Right lobe of liver (tissue), 4 donors: ENCODE measurements around the gene AQP4.

Source experiments
- CTCF ChIP-seq, 4 donors: fragments of 200-600 bp in 3 of 4; fragments of 450-650 bp in 1 of 4; IDR thresholded peaks; one replicate each; pipeline versions ENCODE4 v1.5.1 to v1.8.0; 2016 to 2022; ENCODE audit warnings: antibody characterized with exemption in 4 of 4, mild to moderate bottlenecking in 2 of 4
- POLR2A ChIP-seq: fragments of 450-650 bp; IDR thresholded peaks from one replicate; pipeline ENCODE4 v1.6.1; 2017; ENCODE audit warnings: antibody characterized with exemption, mild to moderate bottlenecking
- donor health status: DM: no; HTN: no; CAD: no.
- donor health status: DM: no; HTN: no; CAD: no.
- donor health status: DM: no; HTN: yes; CAD: no.

- TF ChIP-seq CTCF (IDR thresholded peaks at IDR 0.05) (no peak), POLR2A (no peak)
Observed at GRCh38 chr18:26893996-26894395, 28.5 kb upstream of the AQP4 start.
